Measurements from ENCODE around the gene SNW1. TPM values are rescaled to one million over a fixed set of nuclear protein-coding genes. Genes with fewer than 3 reads are reported as not detected.
"Not testable (repeated sequence)": the region's sequence is repeated elsewhere in the genome, so short reads cannot be mapped to it uniquely, and the experiment has no call there.

The SNW1 gene
- total RNA-seq, 1 donor from 2014 or later: 78.5 TPM

DNA sequence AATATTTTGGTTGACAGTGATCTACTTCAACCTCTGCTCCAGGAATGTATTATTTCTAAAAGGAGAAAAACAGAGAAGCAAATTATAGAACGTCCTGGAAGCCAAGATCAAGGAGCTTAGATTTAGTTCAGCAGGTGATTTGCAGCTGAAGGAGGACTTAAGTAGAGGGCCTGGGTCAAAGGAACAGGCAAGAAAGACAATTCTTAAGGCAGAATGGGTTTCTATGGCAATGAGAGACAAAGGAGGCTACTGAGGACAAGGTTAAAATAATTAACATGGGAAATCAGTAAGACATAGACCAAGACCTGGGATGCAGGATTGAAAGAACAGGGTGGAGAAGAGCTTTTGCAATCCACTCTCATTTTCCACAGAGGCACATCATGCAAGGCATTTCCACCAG, 2.4 kb upstream of the SNW1 start:
- no peak for DNase-seq (ENCODE audit: low spot score, unreplicated experiment)
- H3K27me3 Mint-ChIP-seq: no peaks in the 10 kb centered on the region
- no peak overlapping the region for H3K27ac Mint-ChIP-seq
- TF ChIP-seq, protein P1, sequence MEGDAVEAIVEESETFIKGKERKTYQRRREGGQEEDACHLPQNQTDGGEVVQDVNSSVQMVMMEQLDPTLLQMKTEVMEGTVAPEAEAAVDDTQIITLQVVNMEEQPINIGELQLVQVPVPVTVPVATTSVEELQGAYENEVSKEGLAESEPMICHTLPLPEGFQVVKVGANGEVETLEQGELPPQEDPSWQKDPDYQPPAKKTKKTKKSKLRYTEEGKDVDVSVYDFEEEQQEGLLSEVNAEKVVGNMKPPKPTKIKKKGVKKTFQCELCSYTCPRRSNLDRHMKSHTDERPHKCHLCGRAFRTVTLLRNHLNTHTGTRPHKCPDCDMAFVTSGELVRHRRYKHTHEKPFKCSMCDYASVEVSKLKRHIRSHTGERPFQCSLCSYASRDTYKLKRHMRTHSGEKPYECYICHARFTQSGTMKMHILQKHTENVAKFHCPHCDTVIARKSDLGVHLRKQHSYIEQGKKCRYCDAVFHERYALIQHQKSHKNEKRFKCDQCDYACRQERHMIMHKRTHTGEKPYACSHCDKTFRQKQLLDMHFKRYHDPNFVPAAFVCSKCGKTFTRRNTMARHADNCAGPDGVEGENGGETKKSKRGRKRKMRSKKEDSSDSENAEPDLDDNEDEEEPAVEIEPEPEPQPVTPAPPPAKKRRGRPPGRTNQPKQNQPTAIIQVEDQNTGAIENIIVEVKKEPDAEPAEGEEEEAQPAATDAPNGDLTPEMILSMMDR (IDR thresholded peaks at IDR 0.05; ENCODE audit: unreplicated experiment): no peak
- no peaks in the 10 kb centered on the region for H3K9me3 Mint-ChIP-seq (ENCODE audit: low read depth)
- H3K4me3 Mint-ChIP-seq (ENCODE audit: low read depth): no peak overlapping the region
- peaks cover 2% of the 10 kb centered on the region for H3K36me3 Mint-ChIP-seq (ENCODE audit: insufficient read depth)
- H3K4me1 Mint-ChIP-seq (ENCODE audit: low read depth): peaks cover 8% of the 10 kb centered on the region

DNA sequence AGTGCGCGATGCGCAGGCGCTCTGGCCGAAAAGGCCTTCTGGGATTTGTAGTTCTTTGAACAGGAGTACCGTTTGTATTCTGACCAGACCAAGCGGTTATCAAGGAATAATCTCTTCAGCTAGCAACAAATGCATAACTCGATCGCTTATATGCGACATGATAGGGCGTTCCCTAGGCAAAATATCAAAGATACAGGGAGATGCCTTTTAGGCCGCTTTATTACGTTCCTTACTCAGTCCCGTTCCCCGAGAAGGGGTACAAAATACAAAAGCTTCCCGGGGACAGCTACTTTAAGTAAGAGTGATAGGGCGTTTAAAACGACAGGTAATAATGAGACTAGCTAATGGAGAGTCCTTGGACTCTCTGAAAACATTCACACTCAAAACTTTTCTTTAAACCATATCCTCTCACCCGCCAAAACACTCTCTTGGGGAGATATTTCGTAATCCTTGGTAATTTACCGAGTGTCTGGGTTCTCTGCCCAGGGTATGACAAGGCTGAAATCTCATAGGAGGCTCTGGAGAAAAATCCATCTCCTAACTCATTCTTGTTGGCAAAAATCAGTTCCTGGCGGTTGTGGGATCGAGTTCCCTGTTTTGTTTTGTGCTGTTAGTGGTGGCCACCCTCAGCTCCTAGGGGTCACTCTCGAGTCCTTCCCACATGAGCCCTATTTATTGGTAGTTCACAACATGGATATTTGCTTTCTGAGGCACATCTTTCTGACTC, 412 bp upstream of the SNW1 start:
- Mint-ChIP-seq H3K9me3 (ENCODE audit: low read depth) (no peaks in the 10 kb centered on the region), H3K4me1 (ENCODE audit: low read depth) (peaks cover 12% of the 10 kb centered on the region), H3K36me3 (ENCODE audit: insufficient read depth) (peaks cover 8% of the 10 kb centered on the region), H3K4me3 (ENCODE audit: low read depth) (peak overlapping the region; percentile 99), H3K27me3 (no peaks in the 10 kb centered on the region), H3K27ac (peak overlapping the region; percentile 98)
- TF ChIP-seq, protein P1 (IDR thresholded peaks at IDR 0.05; ENCODE audit: unreplicated experiment): peak; percentile 28
- DNase-seq (ENCODE audit: low spot score, unreplicated experiment): no peak

DNA sequence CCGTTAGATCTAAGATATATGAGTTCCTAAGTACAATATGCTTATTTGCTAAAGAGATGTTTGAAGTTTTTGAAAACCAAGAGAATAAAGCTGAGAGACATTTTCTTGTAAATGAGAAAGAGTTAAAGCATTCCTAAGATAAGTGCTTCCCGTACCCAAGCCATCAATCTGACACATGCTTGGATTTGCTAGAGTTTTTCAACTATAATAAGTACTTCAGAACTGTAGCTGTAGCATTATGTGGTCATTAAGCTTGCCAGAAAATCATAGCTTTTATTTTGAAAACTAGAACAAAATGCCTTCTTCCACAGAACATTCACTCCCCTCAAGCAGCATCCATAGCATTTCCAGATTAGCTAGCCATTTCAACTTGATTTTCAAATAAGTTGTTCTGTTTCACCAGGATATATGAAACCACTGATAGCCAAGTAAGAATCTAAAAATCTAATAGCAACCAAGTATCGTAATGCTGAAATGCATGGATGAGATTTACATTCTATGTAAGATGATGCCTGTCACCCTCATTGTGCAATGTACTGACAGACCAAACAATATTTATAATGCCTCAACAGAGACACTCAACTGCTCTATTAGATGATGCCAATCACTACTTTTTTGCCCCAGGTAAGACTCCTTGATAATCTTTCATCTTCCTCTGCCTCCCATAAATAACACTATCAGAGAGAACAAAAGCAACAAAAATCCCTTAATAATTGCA, 8.0 kb downstream of the SNW1 start:
- Mint-ChIP-seq H3K9me3 (ENCODE audit: low read depth) (peaks cover 5% of the 10 kb centered on the region), H3K27me3 (no peaks in the 10 kb centered on the region), H3K4me1 (ENCODE audit: low read depth) (peaks cover 4% of the 10 kb centered on the region), H3K4me3 (ENCODE audit: low read depth) (no peak overlapping the region), H3K27ac (no peak overlapping the region), H3K36me3 (ENCODE audit: insufficient read depth) (peaks cover 44% of the 10 kb centered on the region)
- no peak for DNase-seq (ENCODE audit: low spot score, unreplicated experiment)
- TF ChIP-seq, protein P1 (IDR thresholded peaks at IDR 0.05; ENCODE audit: unreplicated experiment): no peak

DNA sequence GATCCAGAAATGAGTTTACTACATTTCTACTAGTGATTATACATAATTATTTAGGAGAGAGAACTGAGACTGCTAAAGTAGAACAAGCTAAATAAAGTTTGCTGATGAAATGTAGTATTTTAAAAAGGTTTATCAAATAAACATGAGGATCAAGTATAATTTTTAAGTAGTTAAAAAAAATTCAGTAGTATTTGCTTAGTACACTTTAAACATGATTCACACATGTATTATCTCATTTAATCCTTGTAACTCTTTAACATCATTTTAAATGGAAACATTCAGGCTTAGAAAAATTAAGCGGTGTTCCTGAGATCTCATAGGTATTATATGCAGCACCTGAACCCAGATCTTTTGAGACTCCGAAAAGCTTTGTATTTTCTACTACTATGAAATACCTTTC, 8.7 kb downstream of the SNW1 start:
- TF ChIP-seq, protein P1 (IDR thresholded peaks at IDR 0.05; ENCODE audit: unreplicated experiment): no peak
- H3K9me3 Mint-ChIP-seq (ENCODE audit: low read depth): peaks cover 5% of the 10 kb centered on the region
- H3K27ac Mint-ChIP-seq: no peak overlapping the region
- no peaks in the 10 kb centered on the region for H3K4me1 Mint-ChIP-seq (ENCODE audit: low read depth)
- H3K27me3 Mint-ChIP-seq: no peaks in the 10 kb centered on the region
- peaks cover 42% of the 10 kb centered on the region for H3K36me3 Mint-ChIP-seq (ENCODE audit: insufficient read depth)
- H3K4me3 Mint-ChIP-seq (ENCODE audit: low read depth): no peak overlapping the region
- no peak for DNase-seq (ENCODE audit: low spot score, unreplicated experiment)

DNA sequence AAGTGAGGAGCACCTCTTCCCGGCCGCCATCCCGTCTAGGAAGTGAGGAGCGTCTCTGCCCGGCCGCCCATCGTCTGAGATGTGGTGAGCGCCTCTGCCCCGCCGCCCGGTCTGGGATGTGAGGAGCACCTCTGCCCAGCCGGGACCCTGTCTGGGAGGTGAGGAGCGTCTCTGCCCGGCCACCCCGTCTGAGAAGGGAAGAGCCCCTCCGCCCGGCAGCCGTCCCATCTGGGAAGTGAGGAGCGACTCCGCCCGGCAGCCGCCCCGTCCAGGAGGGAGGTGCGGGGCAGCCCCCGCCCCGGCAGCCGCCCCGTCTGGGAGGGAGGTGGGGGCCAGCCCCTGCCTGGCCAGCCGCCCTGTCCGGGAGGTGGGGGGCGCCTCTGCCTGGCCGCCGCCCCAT, 13.5 kb downstream of the SNW1 start:
- H3K4me3 Mint-ChIP-seq (ENCODE audit: low read depth): not testable (repeated sequence)

More for the DNA sequence above, 13.5 kb downstream of the SNW1 start:
- H3K27ac Mint-ChIP-seq; H3K9me3 Mint-ChIP-seq (ENCODE audit: low read depth); H3K27me3 Mint-ChIP-seq; DNase-seq (ENCODE audit: low spot score, unreplicated experiment); H3K4me1 Mint-ChIP-seq (ENCODE audit: low read depth): not testable (repeated sequence)
- H3K36me3 Mint-ChIP-seq (ENCODE audit: insufficient read depth): peaks cover 38% of the 10 kb centered on the region
